ENCODE measurements around the gene KDM2A. TPM values are rescaled to one million over a fixed set of nuclear protein-coding genes. Genes with fewer than 3 reads are reported as not detected.

KDM2A gene
- total RNA-seq, 4 donors from 2014 or later, result 33.4 to 84.7 (median 64.8) TPM

DNA sequence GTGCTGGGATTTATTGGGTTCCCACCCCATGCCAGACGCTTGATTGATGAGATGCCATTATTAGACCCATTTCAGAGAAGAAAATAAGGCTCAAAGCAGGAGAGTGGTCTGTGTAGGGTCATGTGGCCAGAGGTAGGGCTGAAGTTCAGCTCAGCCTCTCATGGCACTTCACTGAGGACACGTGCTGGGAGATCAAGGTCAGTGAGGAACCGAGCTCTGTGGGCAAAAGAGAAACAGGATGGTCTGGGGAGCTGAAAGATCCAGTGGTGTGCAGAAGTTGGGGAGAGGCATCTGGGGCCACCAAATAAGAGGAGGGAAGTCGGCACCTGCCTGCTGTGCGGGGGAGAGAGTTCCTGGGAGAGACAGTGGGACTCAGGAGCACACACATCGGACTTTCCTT is 42.9 kb upstream of the KDM2A start:
- Histone ChIP-seq H3K36me3 (peaks cover 0 to 26% (median 6%) of the 10 kb centered on the region in 3 donors), H3K27me3 (no peaks in the 10 kb centered on the region), H3K9me3 (no peaks in the 10 kb centered on the region), H3K27ac (peak overlapping the region in 2 of 4 donors; percentile 39 to 86), H3K4me3 (no peak overlapping the region), H3K4me1 (peaks cover 17 to 35% (median 20%) of the 10 kb centered on the region in 3 donors)
- intact Hi-C loops (cut with DNase I), result no loop called here
- no peak for DNase-seq
- no peak for TF ChIP-seq POLR2A (IDR thresholded peaks at IDR 0.05)
- TF ChIP-seq, protein P1, sequence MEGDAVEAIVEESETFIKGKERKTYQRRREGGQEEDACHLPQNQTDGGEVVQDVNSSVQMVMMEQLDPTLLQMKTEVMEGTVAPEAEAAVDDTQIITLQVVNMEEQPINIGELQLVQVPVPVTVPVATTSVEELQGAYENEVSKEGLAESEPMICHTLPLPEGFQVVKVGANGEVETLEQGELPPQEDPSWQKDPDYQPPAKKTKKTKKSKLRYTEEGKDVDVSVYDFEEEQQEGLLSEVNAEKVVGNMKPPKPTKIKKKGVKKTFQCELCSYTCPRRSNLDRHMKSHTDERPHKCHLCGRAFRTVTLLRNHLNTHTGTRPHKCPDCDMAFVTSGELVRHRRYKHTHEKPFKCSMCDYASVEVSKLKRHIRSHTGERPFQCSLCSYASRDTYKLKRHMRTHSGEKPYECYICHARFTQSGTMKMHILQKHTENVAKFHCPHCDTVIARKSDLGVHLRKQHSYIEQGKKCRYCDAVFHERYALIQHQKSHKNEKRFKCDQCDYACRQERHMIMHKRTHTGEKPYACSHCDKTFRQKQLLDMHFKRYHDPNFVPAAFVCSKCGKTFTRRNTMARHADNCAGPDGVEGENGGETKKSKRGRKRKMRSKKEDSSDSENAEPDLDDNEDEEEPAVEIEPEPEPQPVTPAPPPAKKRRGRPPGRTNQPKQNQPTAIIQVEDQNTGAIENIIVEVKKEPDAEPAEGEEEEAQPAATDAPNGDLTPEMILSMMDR (IDR thresholded peaks at IDR 0.05), result no peak
- 86% methylated on average over 6 of the region's 6 CpGs for WGBS, 2 donors

DNA sequence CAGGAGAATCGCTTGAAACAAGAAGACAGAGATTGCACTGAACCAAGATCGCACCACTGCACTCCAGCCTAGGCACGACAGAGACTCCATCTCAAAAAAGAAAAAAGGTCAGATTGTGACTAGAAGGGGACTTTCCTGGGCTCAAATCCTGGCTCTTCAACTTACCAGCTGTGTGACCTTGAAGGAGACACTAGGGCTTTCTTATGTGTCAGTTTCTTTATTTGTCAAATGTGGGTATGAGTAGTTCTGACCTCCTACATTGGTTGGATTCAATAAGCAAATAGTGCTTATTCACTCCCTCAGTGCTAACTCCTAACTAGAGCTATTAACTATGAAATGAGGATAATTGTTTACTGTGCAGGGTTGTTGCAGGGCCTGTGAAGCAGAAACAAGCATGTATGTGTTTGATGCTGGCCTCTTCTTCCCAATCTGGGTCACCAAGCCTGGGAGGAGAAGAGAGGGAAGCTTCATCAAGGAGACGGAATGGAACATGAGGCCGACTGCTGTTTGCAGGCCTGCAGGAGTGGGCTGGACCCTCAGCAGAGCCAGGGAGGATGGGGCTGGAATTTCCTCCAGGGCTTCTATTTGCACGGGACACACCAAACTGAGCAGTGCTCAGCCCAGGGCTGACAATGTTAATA is 39.9 kb upstream of the KDM2A start:
- Histone ChIP-seq H3K4me3 (no peak overlapping the region), H3K27me3 (no peaks in the 10 kb centered on the region), H3K4me1 (peaks cover 29 to 51% (median 31%) of the 10 kb centered on the region in 3 donors), H3K27ac (peak overlapping the region; percentile 82 to 87 (median 86)), H3K36me3 (no peaks in the 10 kb centered on the region), H3K9me3 (no peaks in the 10 kb centered on the region)
- TF ChIP-seq POLR2A (IDR thresholded peaks at IDR 0.05), result no peak
- TF ChIP-seq, protein P1 (IDR thresholded peaks at IDR 0.05), result no peak
- no peak for DNase-seq
- WGBS, 2 donors, result 73 to 85% methylated on average over 6 of the region's 6 CpGs
- intact Hi-C loops (cut with DNase I), result no loop called here

DNA sequence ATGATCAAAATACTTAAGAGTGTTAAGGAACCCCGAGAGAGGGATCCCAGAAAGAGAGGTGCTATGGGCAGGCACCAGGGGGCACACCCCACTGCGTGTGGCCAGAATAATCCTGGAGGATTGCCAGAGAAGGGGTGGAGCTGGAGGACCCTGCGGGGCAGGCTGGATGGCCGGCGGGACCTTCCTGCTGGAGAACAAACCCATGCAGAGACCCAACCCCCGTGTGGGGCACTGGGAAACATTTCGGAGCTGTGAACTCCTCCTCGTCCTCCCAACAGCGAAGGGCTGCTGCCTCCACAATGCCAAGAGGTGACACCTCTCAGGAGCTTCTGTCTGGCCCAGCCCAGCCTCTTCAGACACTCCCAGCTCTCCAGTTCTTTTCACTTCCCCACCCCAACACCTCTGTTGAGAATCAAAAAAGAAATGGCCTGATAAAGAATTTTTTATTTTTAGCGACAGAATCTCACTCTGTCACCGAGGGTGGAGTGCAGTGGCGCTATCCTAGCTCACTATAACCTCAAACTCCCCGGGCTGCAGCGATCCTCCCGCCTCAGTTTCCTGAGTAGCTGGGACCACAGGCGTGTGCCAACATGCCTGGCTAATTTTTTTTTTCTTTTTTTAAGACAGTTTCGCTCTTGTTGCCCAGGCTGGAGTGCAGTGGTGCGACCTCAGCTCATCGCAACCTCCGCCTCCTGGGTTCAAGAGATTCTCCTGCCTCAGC is 36.8 kb upstream of the KDM2A start:
- peaks cover 26 to 43% (median 31%) of the 10 kb centered on the region in 3 donors for H3K4me1 ChIP-seq
- no peaks in the 10 kb centered on the region for H3K36me3 ChIP-seq
- no peak for TF ChIP-seq POLR2A (IDR thresholded peaks at IDR 0.05)
- TF ChIP-seq, protein P1 (IDR thresholded peaks at IDR 0.05), result peak in 2 of 6 experiments; percentile 12 to 29
- WGBS, 2 donors, result 22 to 31% methylated on average over 18 to 19 of the region's 20 CpGs
- intact Hi-C loops (cut with DNase I), result loop anchor here (10.0 kb wide), 1 partner anchor 83 kb away; no protein-coding TSS in a partner anchor
- no peaks in the 10 kb centered on the region for H3K9me3 ChIP-seq
- DNase-seq, result no peak
- H3K27ac ChIP-seq, result peak overlapping the region in 3 of 4 donors; percentile 52 to 80 (median 77)
- H3K27me3 ChIP-seq, result no peaks in the 10 kb centered on the region
- H3K4me3 ChIP-seq, result peak overlapping the region in 3 of 4 donors; percentile 17 to 45 (median 24)

DNA sequence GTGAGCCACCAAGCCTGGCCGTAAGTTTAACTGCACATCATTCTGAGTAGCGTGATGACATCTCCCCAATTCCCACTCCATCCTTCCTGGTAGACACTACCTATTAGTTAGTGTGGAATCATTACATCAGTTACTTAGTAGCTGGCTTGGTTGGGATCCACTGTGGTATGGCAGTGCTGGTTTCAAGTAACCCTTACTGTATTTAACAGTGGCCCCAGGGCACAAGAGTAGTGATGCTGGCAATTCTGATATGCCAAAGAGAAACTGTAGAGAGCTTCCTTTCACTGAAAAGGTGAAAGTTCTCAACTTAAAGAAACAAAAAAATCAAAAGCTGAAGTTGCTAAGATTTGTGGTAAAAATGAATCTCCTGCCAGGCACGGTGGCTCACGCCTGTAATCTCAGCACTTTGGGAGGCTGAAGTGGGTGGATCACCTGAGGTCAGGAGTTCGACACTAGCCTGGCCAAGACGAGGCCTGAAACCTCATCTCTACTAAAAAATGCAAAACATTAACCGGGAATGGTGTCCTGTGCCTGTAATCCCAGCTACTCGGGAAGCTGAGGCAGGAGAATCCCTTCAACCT is 35.2 kb upstream of the KDM2A start:
- TF ChIP-seq POLR2A (IDR thresholded peaks at IDR 0.05), result no peak
- TF ChIP-seq, protein P1 (IDR thresholded peaks at IDR 0.05), result no peak
- no peak for DNase-seq
- intact Hi-C loops (cut with DNase I), result loop anchor here (10.0 kb wide), 1 partner anchor 81 kb away; no protein-coding TSS in a partner anchor
- H3K4me3 ChIP-seq, result no peak overlapping the region
- no peaks in the 10 kb centered on the region for H3K36me3 ChIP-seq
- WGBS, 2 donors, result 86 to 87% methylated on average over 8 of the region's 8 CpGs
- H3K27me3 ChIP-seq, result no peaks in the 10 kb centered on the region
- H3K27ac ChIP-seq, result no peak overlapping the region
- H3K4me1 ChIP-seq, result peaks cover 11 to 27% (median 17%) of the 10 kb centered on the region in 3 donors
- H3K9me3 ChIP-seq, result no peaks in the 10 kb centered on the region

DNA sequence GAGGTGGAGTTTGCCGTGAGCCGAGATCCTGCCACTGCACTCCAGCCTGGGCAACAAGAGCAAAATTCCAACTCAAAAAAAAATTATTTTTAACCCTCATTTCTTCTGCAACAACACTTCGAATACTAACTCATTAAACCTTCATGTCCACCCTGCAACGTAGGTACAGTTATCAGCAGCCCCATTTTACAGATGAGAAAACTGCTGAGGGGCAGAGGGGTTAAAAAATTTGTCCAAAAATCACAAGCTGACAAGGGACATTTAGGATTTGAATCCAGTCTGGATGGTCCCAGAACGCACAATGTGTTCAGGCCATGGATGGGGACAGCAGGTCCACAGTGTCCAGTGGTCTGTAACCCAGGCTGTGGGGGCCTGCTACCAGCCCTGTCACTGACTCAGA is 33.4 kb upstream of the KDM2A start:
- TF ChIP-seq, protein P1 (IDR thresholded peaks at IDR 0.05), result no peak
- TF ChIP-seq POLR2A (IDR thresholded peaks at IDR 0.05), result no peak
- Histone ChIP-seq H3K9me3 (no peaks in the 10 kb centered on the region), H3K27ac (no peak overlapping the region), H3K4me3 (no peak overlapping the region), H3K27me3 (no peaks in the 10 kb centered on the region), H3K36me3 (no peaks in the 10 kb centered on the region), H3K4me1 (peaks cover 11 to 18% (median 11%) of the 10 kb centered on the region in 3 donors)
- DNase-seq, result no peak
- WGBS, 2 donors, result 91 to 94% methylated on average over 5 of the region's 5 CpGs
- intact Hi-C loops (cut with DNase I), result loop anchor here (10.0 kb wide), 1 partner anchor 79 kb away; no protein-coding TSS in a partner anchor
